HUES6 (cell line): ENCODE data around the gene RABL2A.
"Not testable (repeated sequence)": the region's sequence is repeated elsewhere in the genome, so short reads cannot be mapped to it uniquely, and the experiment has no call there.

ENCODE experiments used
- H3K27ac ChIP-seq: 2 replicates; pipeline ENCODE4 v1.7.0; 2013; ENCODE audit warnings: low read depth, mild to moderate bottlenecking, low read length, inconsistent platforms
- H3K27me3 ChIP-seq: 2 replicates; pipeline ENCODE4 v1.6.1; 2013; ENCODE audit warnings: low read length; ENCODE audit not compliant: control insufficient read depth, insufficient read depth
- H3K36me3 ChIP-seq: 2 replicates; pipeline ENCODE4 v1.6.1; 2013; ENCODE audit warnings: low read length; ENCODE audit not compliant: control insufficient read depth, insufficient read depth
- H3K4me1 ChIP-seq: 2 replicates; pipeline ENCODE4 v1.6.1; 2013; ENCODE audit warnings: low read length; ENCODE audit not compliant: control insufficient read depth, insufficient read depth
- H3K4me3 ChIP-seq: 2 replicates; pipeline ENCODE4 v1.5.1; 2013; ENCODE audit warnings: low read depth, low read length
- H3K9ac ChIP-seq: one replicate; pipeline ENCODE4 v1.6.1; 2013; ENCODE audit warnings: mild to moderate bottlenecking, low read length
- H3K9me3 ChIP-seq: 2 replicates; pipeline ENCODE4 v1.6.1; 2013; ENCODE audit warnings: low read depth, low read length; ENCODE audit not compliant: control insufficient read depth, insufficient read depth

Gene RABL2A

GRCh38 chr2:113663285-113664060 lies 36.4 kb downstream of the RABL2A start:
- H3K27me3 ChIP-seq, H3K9me3 ChIP-seq, H3K9ac ChIP-seq, H3K4me3 ChIP-seq, H3K36me3 ChIP-seq, H3K27ac ChIP-seq, H3K4me1 ChIP-seq: not testable (repeated sequence)

- not testable (repeated sequence) for H3K9ac ChIP-seq, H3K4me1 ChIP-seq, H3K36me3 ChIP-seq, H3K4me3 ChIP-seq, H3K9me3 ChIP-seq, H3K27me3 ChIP-seq, H3K27ac ChIP-seq
Measured at GRCh38 chr2:113664761-113665533, 37.9 kb downstream of the RABL2A start.

DNA sequence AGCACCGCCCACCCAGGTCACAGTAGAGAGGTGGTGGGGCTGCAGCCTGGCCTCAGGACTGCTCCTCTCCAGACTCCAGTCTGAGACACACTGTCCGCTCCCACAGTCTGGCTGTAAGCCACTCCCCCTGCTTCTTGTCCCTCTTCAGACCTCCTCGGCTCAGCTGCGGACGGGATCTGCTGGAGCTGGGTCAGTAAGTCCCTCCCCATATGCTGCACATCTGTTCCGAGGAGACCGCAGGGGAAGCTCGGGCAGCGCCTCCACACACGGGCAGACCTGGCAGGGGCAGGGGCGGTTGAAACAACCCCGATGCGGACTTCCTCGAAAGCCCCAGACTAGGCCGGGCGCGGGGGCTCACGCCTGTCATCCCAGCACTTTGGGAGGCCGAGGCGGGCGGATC lies 41.9 kb downstream of the RABL2A start:
- not testable (repeated sequence) for H3K4me1 ChIP-seq, H3K4me3 ChIP-seq, H3K36me3 ChIP-seq, H3K27ac ChIP-seq, H3K9me3 ChIP-seq, H3K27me3 ChIP-seq, H3K9ac ChIP-seq

DNA sequence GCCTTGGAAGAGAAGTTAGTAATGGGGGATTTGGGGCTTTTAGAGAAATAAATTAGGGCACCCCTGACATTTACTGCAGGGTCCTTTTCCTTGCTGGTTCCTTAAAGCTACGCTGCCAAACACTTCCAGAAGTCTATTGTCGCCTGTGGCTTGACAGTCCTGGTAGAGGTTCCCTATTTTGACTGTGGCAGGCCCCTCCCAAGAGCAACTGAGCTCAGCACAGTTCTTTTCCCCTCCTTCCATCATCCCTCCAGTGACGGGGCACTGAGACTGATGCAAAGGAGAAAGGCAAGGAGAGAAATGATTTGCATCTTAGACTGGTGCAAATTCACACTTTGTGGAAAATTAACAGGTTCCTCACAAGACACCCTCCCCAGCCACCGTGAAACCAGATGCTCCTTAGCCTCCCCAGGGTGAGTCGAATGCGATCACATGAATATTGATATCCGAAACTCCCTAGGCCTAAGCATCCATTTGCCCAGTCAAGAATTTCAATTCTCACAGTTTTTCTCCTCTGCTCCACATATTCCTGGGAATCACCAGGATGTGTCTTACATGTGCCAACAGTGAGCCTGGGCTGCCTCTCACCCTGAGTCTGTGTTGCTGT lies 45.4 kb downstream of the RABL2A start:
- Histone ChIP-seq H3K4me3 (no peak overlapping the region), H3K36me3 (no peaks in the 10 kb centered on the region), H3K9ac (no peak overlapping the region), H3K9me3 (peaks cover 7% of the 10 kb centered on the region; the same call in 1 of the 2 replicates), H3K27me3 (peaks cover 3% of the 10 kb centered on the region; the same call in 1 of the 2 replicates), H3K4me1 (no peaks in the 10 kb centered on the region; the same call in 1 of the 2 replicates), H3K27ac (no peak overlapping the region)

GRCh38 chr2:113675875-113676274 lies 48.8 kb downstream of the RABL2A start:
- Histone ChIP-seq H3K4me1 (no peaks in the 10 kb centered on the region; the same call in 1 of the 2 replicates), H3K36me3 (no peaks in the 10 kb centered on the region), H3K9me3 (no peaks in the 10 kb centered on the region), H3K4me3 (no peak overlapping the region), H3K27ac (no peak overlapping the region), H3K9ac (no peak overlapping the region), H3K27me3 (peaks cover 3% of the 10 kb centered on the region; the same call in 1 of the 2 replicates)

DNA sequence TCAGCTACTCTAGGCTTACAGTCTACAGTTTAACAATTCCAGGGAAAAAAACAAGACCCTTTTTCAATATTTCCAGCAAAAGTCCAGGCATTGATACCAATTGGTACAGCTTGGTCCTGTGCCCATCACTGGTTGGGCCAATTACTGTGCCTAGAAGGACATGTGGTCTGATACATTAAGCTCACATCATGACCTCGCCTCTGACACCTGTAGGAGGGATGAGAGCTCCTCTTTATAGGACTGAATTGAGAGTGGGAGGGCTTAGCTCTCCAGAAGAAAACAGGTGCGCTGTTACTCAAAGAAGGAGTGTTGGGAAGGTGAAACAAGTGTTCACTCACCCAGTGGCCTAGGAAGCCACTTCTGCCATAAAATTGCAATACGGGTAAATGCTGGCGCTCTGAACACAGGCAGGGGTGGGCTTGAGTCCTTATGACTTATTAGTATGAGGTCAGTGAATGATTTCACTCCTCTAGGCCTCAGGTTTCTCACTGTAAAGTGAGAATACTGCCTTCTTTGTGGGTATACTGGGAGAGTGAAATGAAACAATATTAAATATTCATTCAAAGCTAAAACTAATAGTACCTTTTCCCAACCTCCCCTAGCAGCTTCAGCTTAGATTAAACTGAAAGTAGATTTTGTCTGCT lies 49.7 kb downstream of the RABL2A start:
- H3K4me1 ChIP-seq: no peaks in the 10 kb centered on the region; the same call in 1 of the 2 replicates
- no peaks in the 10 kb centered on the region for H3K36me3 ChIP-seq
- H3K9ac ChIP-seq: no peak overlapping the region
- H3K27me3 ChIP-seq: peaks cover 3% of the 10 kb centered on the region; the same call in 1 of the 2 replicates
- H3K9me3 ChIP-seq: no peaks in the 10 kb centered on the region
- no peak overlapping the region for H3K4me3 ChIP-seq
- H3K27ac ChIP-seq: no peak overlapping the region

DNA sequence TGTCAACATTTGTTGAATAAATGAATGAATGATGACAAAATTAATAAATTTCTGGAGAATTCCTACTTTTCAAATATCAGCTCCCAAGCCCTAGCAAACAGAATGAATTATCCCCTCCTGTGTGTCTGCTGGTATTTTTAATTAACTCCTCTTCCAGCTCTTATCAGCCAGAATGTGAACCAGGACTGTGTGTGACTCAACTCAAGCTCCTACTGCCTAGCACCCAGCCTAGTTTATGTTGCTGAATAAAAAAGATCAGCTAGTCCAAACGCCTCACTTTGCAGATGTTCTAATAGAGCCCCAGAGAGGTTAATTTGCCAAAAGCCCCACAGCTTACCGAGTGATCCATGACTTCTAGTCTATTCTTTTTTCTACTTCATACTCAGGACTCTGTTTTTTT lies 50.3 kb downstream of the RABL2A start:
- Histone ChIP-seq H3K9ac (no peak overlapping the region), H3K4me1 (no peaks in the 10 kb centered on the region), H3K27me3 (peaks cover 3% of the 10 kb centered on the region; the same call in 1 of the 2 replicates), H3K27ac (no peak overlapping the region), H3K36me3 (no peaks in the 10 kb centered on the region), H3K4me3 (no peak overlapping the region), H3K9me3 (no peaks in the 10 kb centered on the region)

- peaks cover 3% of the 10 kb centered on the region; the same call in 1 of the 2 replicates for H3K27me3 ChIP-seq
- H3K4me1 ChIP-seq: no peaks in the 10 kb centered on the region
- H3K9me3 ChIP-seq: no peaks in the 10 kb centered on the region
- H3K36me3 ChIP-seq: no peaks in the 10 kb centered on the region
- H3K4me3 ChIP-seq: no peak overlapping the region
- H3K9ac ChIP-seq: no peak overlapping the region
- no peak overlapping the region for H3K27ac ChIP-seq
Measured at GRCh38 chr2:113679457-113679856, 52.4 kb downstream of the RABL2A start.

DNA sequence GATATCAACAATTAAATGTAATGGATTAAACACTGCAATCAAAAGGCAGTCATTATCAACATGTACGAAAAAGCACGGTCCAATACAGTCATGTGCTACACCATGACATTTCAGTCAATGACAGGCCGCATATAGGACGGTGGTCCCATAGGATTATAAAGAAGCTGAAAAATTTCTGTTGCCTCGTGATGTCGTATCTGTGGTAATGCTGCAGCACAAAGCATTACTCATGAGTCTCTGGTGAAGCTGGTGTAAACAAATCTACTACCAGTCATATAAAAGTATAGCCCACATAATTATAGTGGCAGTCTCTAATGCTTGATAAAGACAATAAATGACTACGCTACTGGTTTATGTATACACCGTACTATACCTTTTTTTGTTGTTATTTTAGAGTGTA lies 58.4 kb downstream of the RABL2A start:
- Histone ChIP-seq H3K36me3 (no peaks in the 10 kb centered on the region), H3K27ac (no peak overlapping the region), H3K9me3 (no peaks in the 10 kb centered on the region), H3K4me3 (no peak overlapping the region), H3K27me3 (no peaks in the 10 kb centered on the region), H3K4me1 (no peaks in the 10 kb centered on the region), H3K9ac (no peak overlapping the region)

- H3K36me3 ChIP-seq: no peaks in the 10 kb centered on the region
- H3K9ac ChIP-seq: no peak overlapping the region
- H3K4me3 ChIP-seq: no peak overlapping the region
- H3K4me1 ChIP-seq: no peaks in the 10 kb centered on the region
- no peaks in the 10 kb centered on the region for H3K9me3 ChIP-seq
- no peaks in the 10 kb centered on the region for H3K27me3 ChIP-seq
- no peak overlapping the region for H3K27ac ChIP-seq
Measured at GRCh38 chr2:113686537-113686936, 59.5 kb downstream of the RABL2A start.
